ENCODE data around the gene FFAR1. TPM values are rescaled to one million over a fixed set of nuclear protein-coding genes. Genes with fewer than 3 reads are reported as not detected.

FFAR1 gene
- total RNA-seq (2014; rRNA removed; shearing (Covaris generic)) = 0.16 TPM in 1 of 2 replicates, not detected in the other

GRCh38 chr19:35347171-35347929 lies at the start of gene FFAR1:
Gene FFAR1, plus strand, starts transcription at chr19:35347902. Its CDS starts 3,650 bp downstream, at chr19:35351552.

GRCh38 chr19:35328851-35329285 lies 18.8 kb upstream of the FFAR1 start, which contains the start of gene CD22:
Gene CD22, plus strand, starts transcription at chr19:35329187. Its CDS starts 2,854 bp downstream, at chr19:35332041.

GRCh38 chr19:35357867-35358573 lies 10.3 kb downstream of the FFAR1 start, which contains the start of gene FFAR3:
Gene FFAR3, plus strand, starts transcription at chr19:35358460. Its CDS starts 431 bp downstream, at chr19:35358891.

GRCh38 chr19:35370722-35371121 lies 23.0 kb downstream of the FFAR1 start, which contains the start of gene GPR42:
Gene GPR42, plus strand, starts transcription at chr19:35371068. Its CDS starts 292 bp downstream, at chr19:35371360.

Other genes with a start within 250 kb of the FFAR1 start
- gene FXYD3, start 232.1 kb upstream of the FFAR1 start, total RNA-seq (2014; rRNA removed; shearing (Covaris generic)) = 49.6 and 65.0 TPM in 2 replicates
- gene LGI4, start 212.8 kb upstream of the FFAR1 start, total RNA-seq (2014; rRNA removed; shearing (Covaris generic)) = 0.64 and 3.0 TPM in 2 replicates
- gene FXYD1, start 209.1 kb upstream of the FFAR1 start, total RNA-seq (2014; rRNA removed; shearing (Covaris generic)) = 0.56 TPM in 1 of 2 replicates, not detected in the other
- 0.26 and 2.1 TPM in 2 replicates for gene FXYD7, start 204.6 kb upstream of the FFAR1 start, total RNA-seq (2014; rRNA removed; shearing (Covaris generic))
- gene FXYD5, start 193.2 kb upstream of the FFAR1 start, total RNA-seq (2014; rRNA removed; shearing (Covaris generic)) = 143 and 156 TPM in 2 replicates
- gene FAM187B, start 119.2 kb upstream of the FFAR1 start, total RNA-seq (2014; rRNA removed; shearing (Covaris generic)) = not detected in 2 replicates
- gene LSR, start 98.9 kb upstream of the FFAR1 start, total RNA-seq (2014; rRNA removed; shearing (Covaris generic)) = 3.6 and 4.5 TPM in 2 replicates
- 160 and 166 TPM in 2 replicates for gene USF2, start 78.9 kb upstream of the FFAR1 start, total RNA-seq (2014; rRNA removed; shearing (Covaris generic))
- 1.2 TPM in 1 of 2 replicates, not detected in the other for gene HAMP, start 65.4 kb upstream of the FFAR1 start, total RNA-seq (2014; rRNA removed; shearing (Covaris generic))
- 1.3 TPM in 1 of 2 replicates, not detected in the other for gene MAG, start 55.7 kb upstream of the FFAR1 start, total RNA-seq (2014; rRNA removed; shearing (Covaris generic))
- 8.2 and 11.6 TPM in 2 replicates for gene CD22, start 18.7 kb upstream of the FFAR1 start, total RNA-seq (2014; rRNA removed; shearing (Covaris generic))
- gene FFAR3, start 10.6 kb downstream of the FFAR1 start, total RNA-seq (2014; rRNA removed; shearing (Covaris generic)) = not detected in 2 replicates
- gene GPR42, start 23.2 kb downstream of the FFAR1 start, total RNA-seq (2014; rRNA removed; shearing (Covaris generic)) = not detected in 2 replicates
- gene FFAR2, start 100.4 kb downstream of the FFAR1 start, total RNA-seq (2014; rRNA removed; shearing (Covaris generic)) = not detected in 2 replicates
- gene KRTDAP, start 142.6 kb downstream of the FFAR1 start, total RNA-seq (2014; rRNA removed; shearing (Covaris generic)) = not detected in 2 replicates
- gene DMKN, start 165.7 kb downstream of the FFAR1 start, total RNA-seq (2014; rRNA removed; shearing (Covaris generic)) = 16.5 and 24.2 TPM in 2 replicates
- gene SBSN, start 180.4 kb downstream of the FFAR1 start, total RNA-seq (2014; rRNA removed; shearing (Covaris generic)) = 0.05 TPM in 1 of 2 replicates, not detected in the other
- gene GAPDHS, start 185.6 kb downstream of the FFAR1 start, total RNA-seq (2014; rRNA removed; shearing (Covaris generic)) = not detected in 2 replicates
- 126 and 129 TPM in 2 replicates for gene TMEM147, start 197.7 kb downstream of the FFAR1 start, total RNA-seq (2014; rRNA removed; shearing (Covaris generic))
- not detected in 2 replicates for gene ATP4A, start 215.8 kb downstream of the FFAR1 start, total RNA-seq (2014; rRNA removed; shearing (Covaris generic))
- not detected in 2 replicates for gene PMIS2, start 238.3 kb downstream of the FFAR1 start, total RNA-seq (2014; rRNA removed; shearing (Covaris generic))

All from A375 (cell line).